Gastrocnemius medialis (tissue), 4 donors: ENCODE measurements around the gene MCM5. TPM values are rescaled to one million over a fixed set of nuclear protein-coding genes. Genes with fewer than 3 reads are reported as not detected.
A peak's percentile ranks its signal among the peaks of the same experiment; 100 is the strongest.
"Not testable (repeated sequence)": the region's sequence is repeated elsewhere in the genome, so short reads cannot be mapped to it uniquely, and the experiment has no call there.

Experiments used
- ATAC-seq, 2 donors: fragments of 150-250 bp; one replicate each; pipeline ENCODE4 v1.9.1; 2016
- DNase-seq, 2 donors: peaks; one replicate each; pipeline ENCODE4 v3.0.0-alpha.2; 2019
- H3K27ac ChIP-seq, 4 donors: fragments of 200-600 bp; sonication (generic); 1 replicate in 1 of 4; 2 replicates in 3 of 4; pipeline ENCODE4 v1.5.1; 2016 to 2018; ENCODE audit warnings: mild to moderate bottlenecking in 2 of 4, moderate library complexity in 1 of 4
- H3K27me3 ChIP-seq, 3 donors: fragments of 200-600 bp; sonication (generic) in 2 of 3; 1 replicate in 1 of 3; 2 replicates in 2 of 3; pipeline versions ENCODE4 v1.5.1 to v1.6.0; 2016 to 2019; ENCODE audit warnings: mild to moderate bottlenecking in 1 of 3, moderate library complexity in 1 of 3
- H3K36me3 ChIP-seq, 2 donors: fragments of 200-600 bp; sonication (generic) in 1 of 2; one replicate each; pipeline ENCODE4 v1.5.1; 2017 to 2018
- H3K4me1 ChIP-seq, 2 donors: fragments of 200-600 bp; sonication (generic) in 1 of 2; one replicate each; pipeline ENCODE4 v1.5.1; 2016 to 2017; ENCODE audit warnings: mild to moderate bottlenecking in 2 of 2
- H3K4me3 ChIP-seq, 4 donors: fragments of 200-600 bp; sonication (generic) in 3 of 4; 1 replicate in 1 of 4; 2 replicates in 3 of 4; pipeline ENCODE4 v1.5.1; 2016 to 2019; ENCODE audit warnings: mild to moderate bottlenecking in 2 of 4
- H3K9me3 ChIP-seq, 3 donors: fragments of 200-600 bp; sonication (generic) in 2 of 3; 1 replicate in 1 of 3; 2 replicates in 2 of 3; pipeline ENCODE4 v1.5.1; 2016 to 2019
- CTCF ChIP-seq, 5 experiments: fragments of 450-650 bp in 3 of 5; fragments of 200-600 bp in 2 of 5; sonication (generic) in 2 of 5; IDR thresholded peaks in 4 of 5; conservative IDR thresholded peaks in 1 of 5; 1 replicate in 4 of 5; 2 replicates in 1 of 5; pipeline ENCODE4 v1.5.1; 2016 to 2019; ENCODE audit warnings: antibody characterized with exemption in 5 of 5, mild to moderate bottlenecking in 3 of 5, moderate library complexity in 3 of 5
- POLR2A ChIP-seq, 2 donors: fragments of 450-650 bp; IDR thresholded peaks; one replicate each; pipeline ENCODE4 v1.6.1; 2017; ENCODE audit warnings: antibody characterized with exemption in 2 of 2, mild to moderate bottlenecking in 2 of 2, moderate library complexity in 2 of 2
- in situ Hi-C, 4 donors: fragments of 200-750 bp; cut with MboI; loops; one replicate each; pipeline versions ENCODE4 v1.15.0 to v1.8.0; 2017; ENCODE audit warnings: low sequenced_read_pairs in 4 of 4
- intact Hi-C: fragments of 100-400 bp; cut with DNase I; formaldehyde crosslinking; loops from one replicate; pipeline ENCODE4 v1.15.1; 2023; ENCODE audit warnings: low total_unique reads
- total RNA-seq, 4 donors: library from RNA; depleted of rRNA; stranded (reverse); fragments of >200 nt; gene quantifications; one replicate each; pipeline versions ENCODE4 v1.1.0 to v1.2.3, GENCODE V29; 2016

The MCM5 gene
- total RNA-seq, 4 donors from 2014 or later = 7.1 to 19.3 (median 14.9) TPM

- TF ChIP-seq CTCF (IDR thresholded peaks at IDR 0.05 in 4 of 5, conservative IDR thresholded peaks at IDR 0.05 in 1 of 5) = no peak
- TF ChIP-seq POLR2A (IDR thresholded peaks at IDR 0.05) = no peak
- no peak overlapping the region for H3K27ac ChIP-seq
- DNase-seq (no peak), ATAC-seq (no peak)
- no peaks in the 10 kb centered on the region for H3K27me3 ChIP-seq
- H3K4me3 ChIP-seq = no peak overlapping the region
- no peaks in the 10 kb centered on the region for H3K9me3 ChIP-seq
- in situ Hi-C loops = loop anchor here in 2 of 4 donors (25.0 kb wide), 2 partner anchors 501 to 676 kb away; no protein-coding TSS in a partner anchor
- intact Hi-C loops = loop anchor here (10.0 kb wide), 3 partner anchors 82 to 488 kb away; no protein-coding TSS in a partner anchor
- peaks cover 0 to 3% of the 10 kb centered on the region in 2 donors for H3K4me1 ChIP-seq
- peaks cover 0 to 5% of the 10 kb centered on the region in 2 donors for H3K36me3 ChIP-seq
Observed at GRCh38 chr22:35436421-35436820, 36.5 kb downstream of the MCM5 start.

- TF ChIP-seq CTCF (IDR thresholded peaks at IDR 0.05 in 4 of 5, conservative IDR thresholded peaks at IDR 0.05 in 1 of 5) (no peak), POLR2A (IDR thresholded peaks at IDR 0.05) (no peak)
- no peak overlapping the region for H3K4me3 ChIP-seq
- H3K9me3 ChIP-seq = no peaks in the 10 kb centered on the region
- intact Hi-C loops (loop anchor here (10.0 kb wide), 3 partner anchors 82 to 488 kb away; no protein-coding TSS in a partner anchor), in situ Hi-C loops (loop anchor here in 2 of 4 donors (25.0 kb wide), 2 partner anchors 500 to 675 kb away; no protein-coding TSS in a partner anchor)
- peaks cover 0 to 5% of the 10 kb centered on the region in 2 donors for H3K36me3 ChIP-seq
- DNase-seq = no peak
- no peaks in the 10 kb centered on the region for H3K27me3 ChIP-seq
- ATAC-seq = no peak
- H3K27ac ChIP-seq = no peak overlapping the region
- H3K4me1 ChIP-seq = no peaks in the 10 kb centered on the region
Observed at GRCh38 chr22:35437049-35437448, 37.1 kb downstream of the MCM5 start.

- not testable (repeated sequence) for H3K4me1 ChIP-seq, H3K36me3 ChIP-seq, DNase-seq, H3K4me3 ChIP-seq, ATAC-seq, H3K27ac ChIP-seq, H3K9me3 ChIP-seq, H3K27me3 ChIP-seq
- intact Hi-C loops (loop anchor here (10.0 kb wide), 3 partner anchors 84 to 486 kb away; no protein-coding TSS in a partner anchor), in situ Hi-C loops (loop anchor here in 2 of 4 donors (25.0 kb wide), 2 partner anchors 498 to 673 kb away; no protein-coding TSS in a partner anchor)
Observed at GRCh38 chr22:35438673-35439364, 38.9 kb downstream of the MCM5 start.

GRCh38 chr22:35439365-35439717 lies 39.4 kb downstream of the MCM5 start:
- no peak for TF ChIP-seq POLR2A (IDR thresholded peaks at IDR 0.05)
- TF ChIP-seq CTCF (IDR thresholded peaks at IDR 0.05 in 4 of 5, conservative IDR thresholded peaks at IDR 0.05 in 1 of 5) = no peak
- H3K4me3 ChIP-seq = no peak overlapping the region
- no peaks in the 10 kb centered on the region for H3K9me3 ChIP-seq
- no peak for ATAC-seq
- no peaks in the 10 kb centered on the region for H3K27me3 ChIP-seq
- intact Hi-C loops = loop anchor here (10.0 kb wide), 3 partner anchors 85 to 485 kb away; no protein-coding TSS in a partner anchor
- no peaks in the 10 kb centered on the region for H3K4me1 ChIP-seq
- peak overlapping the region in 2 of 4 donors; percentile 22 to 35 for H3K27ac ChIP-seq
- no peaks in the 10 kb centered on the region for H3K36me3 ChIP-seq
- no peak for DNase-seq
- in situ Hi-C loops = loop anchor here in 2 of 4 donors (25.0 kb wide), 2 partner anchors 498 to 673 kb away; no protein-coding TSS in a partner anchor

- in situ Hi-C loops = loop anchor here in 2 of 4 donors (25.0 kb wide), 2 partner anchors 497 to 672 kb away; no protein-coding TSS in a partner anchor
- intact Hi-C loops = no loop called here
Observed at GRCh38 chr22:35440129-35440528, 40.2 kb downstream of the MCM5 start.

More at GRCh38 chr22:35440129-35440528, 40.2 kb downstream of the MCM5 start:
- H3K4me3 ChIP-seq = no peak overlapping the region
- DNase-seq = no peak
- H3K4me1 ChIP-seq = no peaks in the 10 kb centered on the region
- no peaks in the 10 kb centered on the region for H3K27me3 ChIP-seq
- H3K36me3 ChIP-seq = no peaks in the 10 kb centered on the region
- no peaks in the 10 kb centered on the region for H3K9me3 ChIP-seq
- TF ChIP-seq POLR2A (IDR thresholded peaks at IDR 0.05) = no peak
- no peak for TF ChIP-seq CTCF (IDR thresholded peaks at IDR 0.05 in 4 of 5, conservative IDR thresholded peaks at IDR 0.05 in 1 of 5)
- H3K27ac ChIP-seq = peak overlapping the region in 1 of 4 donors; percentile 35
- no peak for ATAC-seq
